ENCODE results near the gene GMPS. TPM values are rescaled to one million over a fixed set of nuclear protein-coding genes. Genes with fewer than 3 reads are reported as not detected.
A peak's percentile ranks its signal among the peaks of the same experiment; 100 is the strongest.

The GMPS gene
- total and polyA plus RNA-seq, 2 of the 13 experiments (the other 11 are each of a cell fraction or from before 2014, with no cell fraction given): 29.6 to 85.5 TPM

DNA sequence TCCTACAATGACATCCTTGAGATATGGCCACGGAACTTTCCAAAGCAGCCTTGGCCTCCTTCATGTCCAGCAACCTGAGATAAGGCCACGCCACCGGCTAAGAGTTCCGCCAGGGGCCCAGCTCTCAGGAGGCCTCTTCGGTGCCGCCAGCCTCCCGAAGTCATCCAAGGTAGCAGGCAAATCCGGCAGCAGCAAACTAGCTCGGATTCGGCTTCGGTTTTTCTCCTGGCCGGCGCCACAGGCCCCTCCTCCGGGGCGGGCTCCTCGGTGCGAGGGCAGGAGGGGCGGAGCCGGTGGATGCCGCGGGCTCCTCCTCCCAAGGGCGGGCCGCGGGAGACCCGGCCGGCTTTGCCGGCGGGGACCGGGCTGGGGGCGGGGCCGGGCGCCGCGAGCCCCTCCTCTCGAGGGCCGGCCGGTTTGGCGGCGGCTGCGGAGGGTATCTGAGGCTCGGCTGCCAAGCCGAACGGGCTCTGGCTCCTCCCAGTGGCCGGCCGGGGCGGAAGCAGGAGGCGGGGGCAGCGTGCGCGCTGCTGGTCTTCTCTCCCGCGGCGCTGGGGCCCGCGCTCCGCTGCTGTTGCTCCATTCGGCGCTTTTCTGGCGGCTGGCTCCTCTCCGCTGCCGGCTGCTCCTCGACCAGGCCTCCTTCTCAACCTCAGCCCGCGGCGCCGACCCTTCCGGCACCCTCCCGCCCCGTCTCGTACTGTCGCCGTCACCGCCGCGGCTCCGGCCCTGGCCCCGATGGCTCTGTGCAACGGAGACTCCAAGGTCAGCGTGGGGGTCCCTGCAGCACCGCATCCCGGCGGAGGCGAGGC, at the start of gene GMPS (continued):
- TF ChIP-seq, protein P1, sequence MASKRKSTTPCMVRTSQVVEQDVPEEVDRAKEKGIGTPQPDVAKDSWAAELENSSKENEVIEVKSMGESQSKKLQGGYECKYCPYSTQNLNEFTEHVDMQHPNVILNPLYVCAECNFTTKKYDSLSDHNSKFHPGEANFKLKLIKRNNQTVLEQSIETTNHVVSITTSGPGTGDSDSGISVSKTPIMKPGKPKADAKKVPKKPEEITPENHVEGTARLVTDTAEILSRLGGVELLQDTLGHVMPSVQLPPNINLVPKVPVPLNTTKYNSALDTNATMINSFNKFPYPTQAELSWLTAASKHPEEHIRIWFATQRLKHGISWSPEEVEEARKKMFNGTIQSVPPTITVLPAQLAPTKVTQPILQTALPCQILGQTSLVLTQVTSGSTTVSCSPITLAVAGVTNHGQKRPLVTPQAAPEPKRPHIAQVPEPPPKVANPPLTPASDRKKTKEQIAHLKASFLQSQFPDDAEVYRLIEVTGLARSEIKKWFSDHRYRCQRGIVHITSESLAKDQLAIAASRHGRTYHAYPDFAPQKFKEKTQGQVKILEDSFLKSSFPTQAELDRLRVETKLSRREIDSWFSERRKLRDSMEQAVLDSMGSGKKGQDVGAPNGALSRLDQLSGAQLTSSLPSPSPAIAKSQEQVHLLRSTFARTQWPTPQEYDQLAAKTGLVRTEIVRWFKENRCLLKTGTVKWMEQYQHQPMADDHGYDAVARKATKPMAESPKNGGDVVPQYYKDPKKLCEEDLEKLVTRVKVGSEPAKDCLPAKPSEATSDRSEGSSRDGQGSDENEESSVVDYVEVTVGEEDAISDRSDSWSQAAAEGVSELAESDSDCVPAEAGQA (IDR thresholded peaks at IDR 0.05; ENCODE audit: low read depth): no peak
- TF ChIP-seq, protein P1 (CRISPR knock-in tag; IDR thresholded peaks at IDR 0.05; ENCODE audit: borderline replicate concordance): no peak
- TF ChIP-seq ZNF577 (CRISPR knock-in tag; IDR thresholded peaks at IDR 0.05; ENCODE audit: borderline replicate concordance, low read depth) (no peak), U2AF2 (IDR thresholded peaks at IDR 0.05; ENCODE audit: low read depth, low read length) (no peak), GMEB2 (CRISPR knock-in tag; IDR thresholded peaks at IDR 0.05; ENCODE audit: low read depth) (no peak), ETV5 (CRISPR knock-in tag; IDR thresholded peaks at IDR 0.05; ENCODE audit: borderline replicate concordance) (peak; percentile 75; the same call in 1 of the 2 replicates), ONECUT2 (CRISPR knock-in tag; IDR thresholded peaks at IDR 0.05) (no peak), KDM2A (CRISPR knock-in tag; IDR thresholded peaks at IDR 0.05; ENCODE audit: borderline replicate concordance, low read depth) (peak; percentile 81), ZNF564 (CRISPR knock-in tag; IDR thresholded peaks at IDR 0.05) (no peak), ZNF598 (CRISPR knock-in tag; IDR thresholded peaks at IDR 0.05; ENCODE audit: borderline replicate concordance) (no peak), ZNF660 (CRISPR knock-in tag; IDR thresholded peaks at IDR 0.05; ENCODE audit: borderline replicate concordance, low read depth) (no peak), ZBTB46 (CRISPR knock-in tag; IDR thresholded peaks at IDR 0.05; ENCODE audit: borderline replicate concordance) (no peak), TBX2 (CRISPR knock-in tag; IDR thresholded peaks at IDR 0.05; ENCODE audit: borderline replicate concordance) (no peak; the same call in 1 of the 2 replicates)
- TF ChIP-seq, protein P2, sequence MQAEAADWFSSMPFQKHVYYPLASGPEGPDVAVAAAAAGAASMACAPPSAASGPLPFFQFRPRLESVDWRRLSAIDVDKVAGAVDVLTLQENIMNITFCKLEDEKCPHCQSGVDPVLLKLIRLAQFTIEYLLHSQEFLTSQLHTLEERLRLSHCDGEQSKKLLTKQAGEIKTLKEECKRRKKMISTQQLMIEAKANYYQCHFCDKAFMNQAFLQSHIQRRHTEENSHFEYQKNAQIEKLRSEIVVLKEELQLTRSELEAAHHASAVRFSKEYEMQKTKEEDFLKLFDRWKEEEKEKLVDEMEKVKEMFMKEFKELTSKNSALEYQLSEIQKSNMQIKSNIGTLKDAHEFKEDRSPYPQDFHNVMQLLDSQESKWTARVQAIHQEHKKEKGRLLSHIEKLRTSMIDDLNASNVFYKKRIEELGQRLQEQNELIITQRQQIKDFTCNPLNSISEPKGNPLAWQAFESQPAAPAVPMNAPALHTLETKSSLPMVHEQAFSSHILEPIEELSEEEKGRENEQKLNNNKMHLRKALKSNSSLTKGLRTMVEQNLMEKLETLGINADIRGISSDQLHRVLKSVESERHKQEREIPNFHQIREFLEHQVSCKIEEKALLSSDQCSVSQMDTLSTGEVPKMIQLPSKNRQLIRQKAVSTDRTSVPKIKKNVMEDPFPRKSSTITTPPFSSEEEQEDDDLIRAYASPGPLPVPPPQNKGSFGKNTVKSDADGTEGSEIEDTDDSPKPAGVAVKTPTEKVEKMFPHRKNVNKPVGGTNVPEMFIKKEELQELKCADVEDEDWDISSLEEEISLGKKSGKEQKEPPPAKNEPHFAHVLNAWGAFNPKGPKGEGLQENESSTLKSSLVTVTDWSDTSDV (CRISPR knock-in tag; IDR thresholded peaks at IDR 0.05): no peak
- TF ChIP-seq, protein P3, sequence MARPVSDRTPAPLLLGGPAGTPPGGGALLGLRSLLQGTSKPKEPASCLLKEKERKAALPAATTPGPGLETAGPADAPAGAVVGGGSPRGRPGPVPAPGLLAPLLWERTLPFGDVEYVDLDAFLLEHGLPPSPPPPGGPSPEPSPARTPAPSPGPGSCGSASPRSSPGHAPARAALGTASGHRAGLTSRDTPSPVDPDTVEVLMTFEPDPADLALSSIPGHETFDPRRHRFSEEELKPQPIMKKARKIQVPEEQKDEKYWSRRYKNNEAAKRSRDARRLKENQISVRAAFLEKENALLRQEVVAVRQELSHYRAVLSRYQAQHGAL (CRISPR knock-in tag; IDR thresholded peaks at IDR 0.05; ENCODE audit: not compliant biosample characterization): no peak
